GM21515 (cell line): ENCODE results near the gene DEGS2.
A peak's percentile ranks its signal among the peaks of the same experiment; 100 is the strongest.
"Not testable (repeated sequence)": the region's sequence is repeated elsewhere in the genome, so short reads cannot be mapped to it uniquely, and the experiment has no call there.

Source experiments
- ATAC-seq: cut with Tn5 transposase; IDR thresholded peaks from one replicate; pipeline ENCODE4 v1.9.1; 2021; ENCODE audit not compliant: unreplicated experiment

Gene DEGS2

DNA sequence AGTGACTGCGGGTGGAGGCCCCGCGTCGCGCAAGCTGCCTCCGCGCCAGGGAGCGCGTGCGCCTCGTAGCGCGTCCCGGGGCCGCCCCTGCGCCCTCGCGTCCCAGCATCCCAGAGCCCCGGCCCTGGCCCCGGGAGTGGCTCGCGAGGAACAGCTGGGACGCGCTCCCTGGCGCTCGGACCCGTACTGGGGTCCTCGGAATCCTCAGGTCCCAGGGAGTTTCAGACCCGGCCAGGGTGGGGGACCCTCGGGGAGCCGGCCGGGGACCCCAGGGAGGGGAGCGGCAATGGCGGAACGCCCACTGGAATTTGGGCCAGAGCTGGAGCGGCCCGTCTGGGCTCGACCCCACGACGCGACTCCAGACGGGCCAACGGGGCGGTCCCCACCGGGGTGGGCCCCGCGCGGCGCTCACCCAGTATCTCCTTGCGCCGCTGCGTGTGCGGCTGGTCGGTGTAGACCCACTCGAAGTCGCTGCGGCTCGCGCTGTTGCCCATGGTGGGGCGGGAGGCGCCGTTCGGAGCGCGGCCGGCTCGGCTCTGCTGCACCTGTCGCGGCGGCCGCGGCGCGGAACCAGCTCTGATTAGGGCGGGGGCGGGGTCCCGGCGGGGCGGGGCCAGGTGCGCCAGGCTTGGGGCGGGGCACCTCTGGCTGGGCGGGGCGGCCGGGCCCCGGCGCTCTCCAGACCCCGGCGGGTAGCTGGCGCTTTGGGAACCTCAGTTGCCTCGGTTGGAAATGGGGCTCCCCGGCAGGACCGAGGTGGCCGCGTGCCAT lies at the start of gene DEGS2:
DEGS2 (minus strand) TSS at position 552 of the 771 bp plus-strand sequence; CDS start at position 494, 58 bp downstream.
- no peak for ATAC-seq

DNA sequence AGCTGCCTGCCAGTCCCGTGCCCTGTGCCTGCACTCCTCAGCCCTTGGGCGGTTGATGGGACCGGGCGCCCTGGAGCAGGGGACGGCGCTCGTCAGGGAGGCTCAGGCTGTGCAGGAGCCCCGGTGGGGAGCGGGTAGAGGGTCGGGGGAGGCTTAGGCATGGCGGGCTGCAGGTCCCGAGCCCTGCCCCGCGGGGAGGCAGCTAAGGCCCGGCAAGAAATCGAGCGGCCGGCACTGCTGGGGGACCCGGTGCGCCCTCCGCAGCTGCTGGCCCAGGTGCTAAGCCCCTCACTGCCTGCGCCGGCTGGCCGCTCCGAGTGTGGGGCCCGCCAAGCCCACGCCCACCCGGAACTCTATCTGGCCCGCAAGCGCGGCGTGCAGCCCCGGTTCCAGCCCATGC lies 48.7 kb upstream of the DEGS2 start:
- not testable (repeated sequence) for ATAC-seq

DNA sequence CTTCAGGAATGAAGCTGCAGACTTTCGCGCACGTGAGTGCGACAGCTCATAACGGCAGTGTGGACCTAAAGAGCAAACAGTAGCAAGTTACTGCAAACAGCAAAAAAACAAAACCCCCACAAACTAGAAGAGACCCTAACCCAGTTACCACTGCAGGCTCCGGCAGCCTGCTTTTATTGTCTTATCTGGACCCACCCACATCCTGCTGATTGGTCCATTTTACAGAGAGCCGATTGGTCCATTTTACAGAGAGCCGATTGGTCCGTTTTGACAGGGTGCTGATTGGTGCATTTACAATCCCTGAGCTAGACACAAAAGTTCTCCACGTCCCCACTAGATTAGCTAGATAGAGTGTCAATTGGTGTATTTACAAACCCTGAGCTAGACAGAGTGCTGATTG lies 48.1 kb upstream of the DEGS2 start:
- ATAC-seq = not testable (repeated sequence)

DNA sequence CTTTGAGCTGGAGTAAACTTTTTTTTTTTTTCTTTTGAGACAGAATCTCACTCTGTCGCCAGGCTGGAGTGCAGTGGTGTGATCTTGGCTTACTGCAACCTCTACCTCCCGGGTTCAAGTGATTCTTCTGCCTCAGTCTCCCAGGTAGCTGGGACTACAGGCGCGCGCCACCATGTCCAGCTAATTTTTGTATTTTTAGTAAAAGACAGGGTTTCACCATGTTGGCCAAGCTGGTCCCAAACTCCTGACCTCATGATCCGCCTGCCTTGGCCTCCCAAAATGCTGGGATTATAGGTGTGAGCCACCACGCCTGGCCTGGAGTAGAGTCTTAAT lies 45.4 kb upstream of the DEGS2 start:
- ATAC-seq = not testable (repeated sequence)

DNA sequence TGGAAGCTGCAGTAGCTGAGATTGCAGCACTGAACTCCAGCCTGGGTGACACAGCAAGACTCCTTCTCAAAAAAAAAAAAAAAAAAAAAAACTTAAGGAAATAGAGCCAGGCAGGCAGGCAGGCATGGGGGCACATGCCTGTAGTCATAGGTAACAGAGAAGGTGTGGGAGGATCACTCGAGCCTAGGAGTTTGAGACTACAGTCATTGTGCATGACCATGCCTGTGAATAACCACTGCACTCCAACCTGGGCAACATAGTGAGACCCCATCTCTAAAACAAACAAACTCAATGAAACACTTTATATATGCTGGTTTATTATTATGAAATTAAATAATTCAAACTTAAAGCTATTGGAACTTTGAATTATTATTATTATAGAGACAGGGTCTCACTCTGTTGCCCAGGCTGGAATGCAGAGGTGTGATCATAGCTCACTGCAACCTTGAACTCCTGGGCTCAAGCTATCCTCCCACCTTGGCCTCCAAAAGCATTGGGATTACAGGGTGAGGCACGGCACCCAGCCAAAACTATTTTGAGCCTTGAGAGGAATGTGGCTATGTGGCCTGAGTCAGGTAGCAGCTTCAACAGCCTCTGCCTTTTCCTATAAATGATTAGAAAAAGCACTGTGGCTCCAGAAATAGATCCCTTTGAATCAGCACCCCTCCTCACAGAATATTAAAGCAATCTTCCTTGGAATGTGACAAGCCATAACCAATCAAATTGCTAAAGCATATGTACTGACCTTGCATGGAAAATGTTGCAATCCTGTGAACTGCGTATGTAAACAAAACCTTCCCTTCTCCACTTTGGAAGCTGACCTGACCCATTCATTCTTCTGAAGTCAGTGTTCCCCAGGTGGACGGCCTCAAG lies 44.8 kb upstream of the DEGS2 start:
- ATAC-seq = no peak

DNA sequence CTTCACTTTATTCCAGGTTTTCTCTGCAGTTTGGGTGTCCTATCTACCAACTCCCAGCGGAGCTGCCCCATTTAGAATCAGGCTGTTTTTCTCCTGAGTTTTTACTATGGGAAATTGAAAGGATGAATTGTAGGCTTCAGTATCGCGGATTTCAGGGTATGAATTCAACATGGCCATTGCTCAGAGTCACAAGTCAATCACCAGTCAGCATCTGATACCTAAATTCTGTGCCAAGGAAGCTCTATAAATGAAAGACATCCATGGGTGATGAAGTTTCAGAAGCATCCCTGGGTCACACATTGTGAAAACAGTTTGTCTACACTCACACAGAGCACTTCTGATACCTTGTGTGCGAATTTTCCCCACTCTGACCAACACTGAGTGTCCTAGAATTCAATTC lies 43.7 kb upstream of the DEGS2 start:
- ATAC-seq = no peak

DNA sequence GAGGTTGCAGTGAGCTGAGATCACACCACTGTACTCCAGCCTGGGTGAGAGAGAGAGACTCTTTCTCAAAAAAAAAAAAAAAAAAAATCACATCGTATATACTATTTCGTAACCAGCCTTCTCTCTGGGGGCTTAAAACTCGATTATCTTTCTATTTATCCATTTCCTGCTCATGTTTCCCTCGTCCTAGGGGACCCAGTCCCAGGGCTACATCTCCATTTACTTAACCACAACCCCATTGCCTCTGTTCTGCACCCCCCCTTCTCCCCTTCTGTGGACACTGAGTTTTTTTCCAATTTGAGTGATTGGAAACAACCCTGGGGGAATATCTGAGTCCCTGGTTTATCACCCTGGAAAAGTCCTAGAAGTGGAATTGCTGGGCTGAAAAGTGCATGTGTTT lies 43.3 kb upstream of the DEGS2 start:
- no peak for ATAC-seq

DNA sequence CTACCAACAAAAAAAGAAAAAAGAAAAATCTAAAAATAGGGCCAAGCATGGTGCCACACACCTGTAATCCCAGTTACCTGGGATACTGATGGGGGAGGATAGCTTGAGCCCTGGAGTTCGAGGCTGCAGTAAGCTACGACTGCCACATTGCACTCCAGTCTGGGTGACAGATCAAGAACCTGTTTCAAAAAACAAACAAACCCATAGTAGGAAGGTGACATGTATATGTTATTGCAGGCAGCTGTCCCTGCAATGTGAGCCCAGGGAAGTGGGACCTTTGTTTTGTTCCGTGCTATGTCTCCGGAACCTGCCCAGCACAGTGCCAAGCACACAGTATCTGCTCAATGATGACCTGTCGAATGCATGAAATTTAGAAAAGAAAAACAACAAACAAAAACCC lies 42.3 kb upstream of the DEGS2 start:
- ATAC-seq = no peak

DNA sequence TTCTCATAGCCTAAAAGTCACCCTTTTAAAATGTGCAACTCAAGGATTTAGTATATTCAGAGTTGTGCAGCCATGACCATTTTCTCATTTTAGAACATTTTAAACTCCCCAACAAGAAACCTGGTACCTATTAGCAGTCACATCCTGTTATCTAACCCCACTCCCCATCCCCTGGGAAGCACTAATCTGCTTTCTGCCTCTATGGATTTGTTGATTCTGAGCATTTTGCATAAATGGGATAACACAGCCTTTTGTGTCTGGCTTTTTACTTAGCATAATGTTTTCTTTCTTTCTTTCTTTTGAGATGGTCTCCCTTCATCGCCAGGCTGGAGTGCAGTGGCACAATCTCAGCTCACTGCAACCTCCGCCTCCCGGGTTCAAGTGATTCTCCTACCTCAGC lies 40.9 kb upstream of the DEGS2 start:
- no peak for ATAC-seq

DNA sequence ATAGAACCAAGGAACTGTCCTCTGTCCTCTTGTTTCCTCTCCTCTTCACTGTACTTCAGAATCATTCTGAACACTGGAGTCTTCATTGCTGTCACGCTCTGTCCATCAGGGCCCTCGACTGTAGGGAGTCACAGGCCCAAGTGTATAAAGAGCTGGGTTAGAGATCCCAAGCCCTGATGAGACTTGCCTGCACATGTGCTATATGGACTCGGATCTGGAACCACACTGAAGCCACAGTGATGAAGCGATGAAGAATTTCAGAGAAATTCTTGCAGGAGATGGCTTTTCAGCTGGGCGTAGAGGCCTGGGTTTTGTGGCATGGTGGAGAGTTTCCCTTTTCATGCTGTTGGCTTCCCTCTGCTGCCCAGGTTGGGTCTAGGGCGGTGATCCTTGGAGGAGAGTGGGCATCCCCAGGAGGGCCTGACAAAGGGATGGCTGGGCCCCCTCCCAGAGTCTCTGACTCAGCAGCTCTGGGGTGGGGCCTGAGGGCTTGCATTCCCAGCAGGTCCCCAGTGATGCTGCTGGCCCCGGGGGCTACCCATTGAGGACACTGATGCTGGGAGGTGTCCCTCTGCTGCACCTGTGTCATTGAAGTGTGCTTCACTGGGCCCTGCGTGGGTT lies 39.9 kb upstream of the DEGS2 start:
- ATAC-seq = no peak

DNA sequence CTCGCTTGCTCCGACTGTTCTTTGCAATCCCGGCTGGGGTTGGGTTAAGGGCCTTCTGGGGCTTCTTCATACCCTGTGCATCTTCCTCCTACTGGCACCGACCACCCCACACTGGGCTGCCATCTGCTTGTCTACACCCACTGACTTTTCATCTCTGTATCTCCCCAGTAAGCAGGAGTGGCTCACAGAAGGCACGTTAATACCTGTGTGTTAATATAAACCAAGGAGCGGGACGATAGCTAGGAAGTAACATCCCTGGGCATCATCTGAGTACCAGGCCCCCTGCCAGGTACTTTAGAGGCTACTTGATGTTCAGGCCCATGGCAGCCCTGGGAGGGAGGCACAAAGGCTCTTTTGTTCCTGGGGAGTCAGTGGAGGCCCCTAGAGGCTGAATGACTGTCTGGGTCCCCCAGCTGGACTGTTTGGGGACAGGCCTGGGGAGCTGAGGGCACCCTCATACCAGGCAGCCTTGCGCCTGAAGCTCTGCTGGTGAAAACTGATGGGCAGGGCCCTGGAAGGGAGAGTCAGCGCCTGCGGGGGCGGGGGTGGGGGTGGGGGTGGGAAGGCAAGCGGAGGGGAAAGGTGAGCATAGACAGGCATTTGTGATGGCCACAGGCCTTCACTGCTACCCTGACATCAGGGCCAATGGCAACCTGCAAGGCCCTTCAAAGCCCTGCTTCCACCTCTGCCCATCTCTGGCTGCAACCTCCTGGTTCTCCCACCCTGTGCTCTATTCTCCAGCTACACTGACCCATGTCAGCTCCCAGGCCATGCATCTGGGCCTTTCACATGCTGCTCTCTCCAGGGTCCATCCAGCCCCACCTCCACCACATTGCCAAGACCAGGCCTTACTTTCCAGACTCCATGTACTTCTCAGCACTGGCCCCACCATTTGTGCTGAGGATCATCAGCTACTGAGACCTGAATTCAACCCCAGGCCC lies 34.2 kb upstream of the DEGS2 start:
- no peak for ATAC-seq

DNA sequence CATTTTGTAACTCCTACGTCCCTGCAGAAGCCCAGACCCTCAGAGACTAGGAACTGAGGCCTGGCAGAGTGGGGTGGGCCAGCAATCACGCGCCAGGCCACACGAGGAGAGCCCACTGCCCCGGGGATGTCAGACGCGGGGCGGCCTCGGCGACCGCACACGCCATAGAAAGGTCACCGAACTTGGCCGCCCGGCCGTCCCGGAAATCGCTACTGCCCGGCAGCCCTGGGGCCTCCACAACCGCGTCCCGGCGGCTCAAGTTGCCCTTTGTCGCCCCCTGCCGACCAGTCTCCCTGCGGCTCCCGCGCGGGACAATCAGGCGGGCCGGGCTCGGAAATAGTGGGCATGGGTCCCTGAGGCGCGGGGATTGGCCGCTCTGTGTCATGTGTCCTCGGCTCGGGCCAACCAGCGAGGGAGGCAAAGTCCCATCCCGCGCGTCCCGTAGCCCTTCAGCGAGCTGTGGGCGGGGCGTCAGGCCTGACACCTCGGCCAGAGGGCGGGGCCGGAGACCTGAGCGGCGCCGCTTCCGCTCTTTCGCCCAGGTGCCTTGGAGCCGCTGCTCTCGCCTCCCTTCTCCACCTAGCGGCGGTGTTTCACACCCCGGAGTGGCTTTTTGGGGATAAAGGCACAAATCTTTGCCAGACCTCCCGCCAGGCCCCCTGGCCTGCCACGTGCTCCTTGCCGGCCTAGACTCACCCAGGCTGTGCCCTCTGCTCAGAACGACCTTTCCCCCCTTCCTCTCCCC lies 33.4 kb upstream of the DEGS2 start:
- peak; percentile 99 for ATAC-seq

DNA sequence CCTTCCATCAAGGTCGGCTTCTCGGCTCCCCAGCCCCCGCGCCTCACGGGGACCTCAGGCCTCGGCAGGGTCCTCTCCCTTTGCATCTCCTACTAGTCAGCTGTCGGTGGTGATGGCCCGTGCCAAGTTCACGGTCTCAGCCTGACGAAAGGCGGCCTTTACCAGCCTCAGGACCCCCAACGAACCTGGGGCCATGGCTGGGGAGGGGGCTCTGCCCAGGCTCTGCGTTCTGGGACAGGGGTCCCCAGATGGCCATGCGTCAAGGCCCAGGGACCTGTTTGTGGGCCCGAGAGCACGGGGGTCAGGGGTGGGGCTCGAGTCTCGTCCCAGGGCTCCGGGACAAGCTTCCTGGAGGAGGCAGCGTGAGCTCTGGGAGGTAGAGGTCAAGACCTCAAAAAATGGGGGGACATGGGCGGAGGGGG lies 32.8 kb upstream of the DEGS2 start:
- ATAC-seq = no peak

DNA sequence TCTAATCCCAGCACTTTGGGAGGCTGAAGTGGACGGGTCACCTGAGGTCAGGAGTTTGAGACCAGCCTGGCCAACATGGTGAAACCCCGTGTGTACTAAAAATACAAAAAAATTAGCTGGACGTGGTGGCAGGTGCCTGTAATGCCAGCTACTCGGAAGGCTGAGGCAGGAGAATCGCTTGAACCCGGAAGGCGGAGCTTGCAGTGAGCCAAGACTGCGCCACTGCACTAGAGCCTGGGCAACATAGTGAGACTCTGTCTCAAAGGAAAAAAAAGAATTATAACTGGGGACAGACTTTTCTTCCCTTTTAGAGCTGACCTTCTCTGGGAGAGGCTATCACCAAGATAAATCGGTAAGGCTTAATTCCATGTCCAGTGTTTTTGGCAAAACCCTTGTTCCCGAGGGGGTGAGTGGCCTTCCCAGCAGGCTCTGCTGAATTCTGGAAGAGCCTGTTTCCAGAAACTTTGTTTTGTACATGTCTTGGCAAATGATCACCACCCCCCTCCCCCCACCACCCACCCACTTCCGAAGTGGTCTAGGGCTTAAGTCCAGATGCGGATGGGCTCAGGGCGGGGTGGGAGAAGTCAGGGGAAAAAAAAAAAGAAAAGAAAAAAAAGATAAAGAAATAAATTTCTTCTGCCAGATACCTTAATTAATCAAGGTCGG lies 32.3 kb upstream of the DEGS2 start:
- no peak for ATAC-seq

DNA sequence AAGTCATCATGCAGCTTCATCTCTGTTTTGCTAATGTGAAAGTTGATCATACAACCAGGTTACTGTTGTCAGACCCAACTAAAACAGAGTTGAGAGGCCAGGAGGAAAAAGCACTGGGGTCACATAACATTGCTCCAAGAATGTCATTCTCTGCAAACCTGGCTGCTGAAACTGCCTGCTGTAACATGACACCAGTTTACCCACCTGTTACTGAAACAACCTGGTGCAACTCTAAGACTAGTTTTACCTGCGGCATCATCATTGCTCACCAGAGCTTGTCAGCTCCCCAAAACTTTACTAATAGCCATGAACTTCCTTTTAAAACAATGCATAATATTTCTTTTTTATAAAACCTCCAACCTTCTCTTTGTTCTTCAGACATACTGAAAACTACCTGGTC lies 30.7 kb upstream of the DEGS2 start:
- ATAC-seq = no peak

DNA sequence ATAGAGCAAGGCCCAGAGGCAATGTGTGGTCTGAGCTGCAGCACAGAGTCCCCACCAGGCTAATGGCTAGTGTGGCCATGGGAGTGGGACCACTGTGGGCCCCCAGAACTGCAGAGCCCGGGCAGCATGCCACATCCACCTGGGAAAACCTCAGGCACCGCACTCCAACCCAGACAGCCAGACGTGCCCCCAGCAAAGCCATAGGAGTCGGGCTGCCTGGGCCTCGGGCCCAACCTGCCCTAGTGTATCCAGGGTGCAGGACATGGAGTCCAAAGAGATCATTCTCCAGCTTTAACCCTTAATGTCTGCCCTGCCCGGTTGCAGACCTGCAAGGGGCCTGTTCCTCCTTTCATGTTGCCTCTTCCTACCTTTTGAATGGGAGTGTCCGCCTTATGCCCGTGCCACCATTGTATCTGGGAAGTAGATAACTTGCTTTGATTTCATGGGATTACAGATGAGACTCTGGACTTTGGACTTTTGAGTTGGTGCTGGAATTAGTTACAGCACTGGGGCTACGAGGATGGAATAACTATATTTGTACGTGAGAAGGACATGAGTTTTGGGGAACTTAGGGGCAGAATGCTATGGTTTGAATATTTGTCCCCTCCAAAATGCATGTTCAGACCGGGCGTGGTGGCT lies 29.1 kb upstream of the DEGS2 start:
- ATAC-seq = no peak

DNA sequence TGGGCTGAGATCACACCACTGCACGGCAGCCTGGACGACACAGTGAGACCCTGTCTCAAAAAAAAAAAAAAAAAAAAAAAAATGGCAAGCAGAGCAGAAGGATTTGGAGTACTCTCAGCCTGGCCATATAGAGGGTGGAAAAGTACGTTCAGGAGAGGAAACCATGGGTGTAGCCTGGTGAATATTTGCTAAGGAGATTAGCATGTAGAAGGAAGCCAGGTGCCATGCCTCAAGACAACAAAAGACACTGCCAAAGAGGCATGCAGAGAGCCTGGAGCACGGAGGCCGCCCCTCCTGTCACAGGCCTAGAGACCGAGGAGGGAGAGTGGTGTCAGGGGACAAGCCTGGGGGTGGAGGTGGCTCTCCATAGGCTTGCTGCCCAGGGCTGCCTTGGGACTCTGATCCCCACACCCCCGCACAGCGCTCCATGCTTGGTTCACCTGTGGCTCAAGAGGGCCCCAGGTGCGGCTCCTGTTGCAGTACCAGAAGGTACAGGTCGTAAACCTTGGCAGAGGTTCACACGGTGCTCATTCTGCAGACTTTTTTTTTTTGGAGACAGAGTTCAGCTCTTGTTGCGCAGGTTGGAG lies 27.9 kb upstream of the DEGS2 start:
- ATAC-seq = no peak

DNA sequence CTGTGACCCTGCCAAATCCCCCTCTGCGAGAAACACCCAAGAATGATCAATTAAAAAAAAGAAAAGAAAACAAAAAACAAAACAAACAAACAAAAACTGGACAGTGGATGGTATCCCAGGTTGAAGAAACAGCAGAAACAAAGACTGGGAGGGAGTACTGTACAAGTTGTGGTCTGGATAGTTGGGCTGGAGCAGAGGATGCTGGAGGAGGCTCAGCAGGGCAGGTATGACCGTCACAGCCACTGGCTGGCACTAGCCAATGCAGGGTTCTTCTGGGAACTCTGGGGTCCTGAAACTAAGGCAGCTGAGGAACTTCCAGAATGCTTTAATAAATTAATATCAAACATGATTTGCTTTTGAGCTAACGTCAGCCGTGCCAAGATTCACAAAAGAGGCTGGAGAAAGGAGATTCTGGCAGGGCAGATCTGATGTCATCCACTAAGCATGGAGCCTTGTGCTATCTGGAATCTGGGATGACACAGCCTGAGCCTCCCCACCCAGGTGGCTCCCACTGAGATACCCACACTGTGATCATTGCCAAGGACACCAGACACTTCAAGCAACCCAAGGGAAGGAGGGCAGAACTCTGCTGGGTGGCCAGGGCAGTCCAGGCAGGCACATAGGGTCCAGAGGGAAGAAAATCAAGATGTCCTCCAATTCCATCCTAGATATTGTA lies 22.6 kb upstream of the DEGS2 start:
- not testable (repeated sequence) for ATAC-seq
